WTC11 (cell line): ENCODE results near the gene NCS1.

Experiments used
- ATF6 ChIP-seq: sonication (generic); formaldehyde crosslinking; IDR thresholded peaks from 2 replicates; pipeline ENCODE4 v1.8.1; 2023; ENCODE audit warnings: mild to moderate bottlenecking, missing genetic modification reagents
- CTCF ChIP-seq: fragments of 200-600 bp; IDR thresholded peaks from 2 replicates; pipeline ENCODE4 v1.8.0; 2022; ENCODE audit warnings: antibody characterized with exemption
- ESRRA ChIP-seq: sonication (generic); formaldehyde crosslinking; IDR thresholded peaks from 2 replicates; pipeline ENCODE4 v1.8.1; 2022; ENCODE audit warnings: mild to moderate bottlenecking, missing genetic modification reagents, borderline replicate concordance
- KAT7 ChIP-seq: sonication (generic); formaldehyde crosslinking; IDR thresholded peaks from 2 replicates; pipeline ENCODE4 v1.8.1; 2023; ENCODE audit warnings: missing genetic modification reagents, mild to moderate bottlenecking, borderline replicate concordance
- MXD4 ChIP-seq: fragments of 250-450 bp; sonication (Bioruptor Pico); IDR thresholded peaks from 2 replicates; pipeline ENCODE4 v1.8.0; 2021; ENCODE audit warnings: mild to moderate bottlenecking, moderate library complexity, borderline replicate concordance
- NR3C1 ChIP-seq: sonication (generic); formaldehyde crosslinking; conservative IDR thresholded peaks from 2 replicates; pipeline ENCODE4 v1.8.1; 2023; ENCODE audit warnings: low read depth, mild to moderate bottlenecking, missing genetic modification reagents
- TCF7 ChIP-seq: sonication (generic); formaldehyde crosslinking; IDR thresholded peaks from 2 replicates; pipeline ENCODE4 v1.8.0; 2022; ENCODE audit warnings: mild to moderate bottlenecking, low read depth, missing genetic modification reagents, moderate library complexity
- USF1 ChIP-seq: sonication (generic); formaldehyde crosslinking; IDR thresholded peaks from 2 replicates; pipeline ENCODE4 v1.8.0; 2022; ENCODE audit warnings: mild to moderate bottlenecking, missing genetic modification reagents
- ZNF219 ChIP-seq: sonication (generic); formaldehyde crosslinking; IDR thresholded peaks from 2 replicates; pipeline ENCODE4 v1.8.0; 2023; ENCODE audit warnings: missing genetic modification reagents, mild to moderate bottlenecking, borderline replicate concordance
- ZNF263 ChIP-seq: sonication (generic); formaldehyde crosslinking; IDR thresholded peaks from 2 replicates; pipeline ENCODE4 v1.8.1; 2022; ENCODE audit warnings: low read depth, mild to moderate bottlenecking, moderate library complexity, missing genetic modification reagents
- ZNF281 ChIP-seq: sonication (generic); formaldehyde crosslinking; IDR thresholded peaks from 2 replicates; pipeline ENCODE4 v1.8.0; 2023; ENCODE audit warnings: mild to moderate bottlenecking, missing genetic modification reagents
- TF ChIP-seq, protein P1 (sequence below): sonication (generic); formaldehyde crosslinking; IDR thresholded peaks from 2 replicates; pipeline ENCODE4 v1.8.1; 2023; ENCODE audit warnings: mild to moderate bottlenecking, missing genetic modification reagents, moderate library complexity

DNA sequence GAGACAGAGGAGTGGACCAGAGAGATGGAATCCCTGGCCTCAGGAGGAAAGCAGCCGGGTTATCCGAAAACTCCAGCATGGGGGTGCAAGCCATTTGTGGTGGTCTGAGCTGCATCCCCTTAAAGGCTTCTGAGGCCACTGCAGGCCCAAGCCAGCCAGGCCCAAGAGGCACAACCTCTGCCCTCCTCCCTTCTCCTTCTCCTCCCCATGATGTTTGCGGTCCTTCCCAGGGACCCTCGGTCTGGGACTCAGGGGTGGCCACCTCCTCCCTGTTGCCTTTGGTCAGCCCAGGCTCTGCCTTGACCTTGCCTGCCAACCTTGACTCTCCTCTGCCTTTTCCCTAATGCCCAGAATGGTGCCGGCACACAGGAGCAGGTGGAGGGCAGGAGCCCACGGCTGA lies 4.6 kb downstream of the NCS1 start:
- no peak for TF ChIP-seq CTCF
- no peak for TF ChIP-seq USF1 (CRISPR knock-in tag)
- TF ChIP-seq ATF6 = no peak
- TF ChIP-seq ZNF263 (CRISPR knock-in tag) = no peak
- no peak for TF ChIP-seq KAT7 (CRISPR knock-in tag)
- no peak for TF ChIP-seq MXD4
- no peak for TF ChIP-seq ZNF281 (CRISPR knock-in tag)
- no peak for TF ChIP-seq ESRRA (CRISPR knock-in tag)
- TF ChIP-seq, protein P1, sequence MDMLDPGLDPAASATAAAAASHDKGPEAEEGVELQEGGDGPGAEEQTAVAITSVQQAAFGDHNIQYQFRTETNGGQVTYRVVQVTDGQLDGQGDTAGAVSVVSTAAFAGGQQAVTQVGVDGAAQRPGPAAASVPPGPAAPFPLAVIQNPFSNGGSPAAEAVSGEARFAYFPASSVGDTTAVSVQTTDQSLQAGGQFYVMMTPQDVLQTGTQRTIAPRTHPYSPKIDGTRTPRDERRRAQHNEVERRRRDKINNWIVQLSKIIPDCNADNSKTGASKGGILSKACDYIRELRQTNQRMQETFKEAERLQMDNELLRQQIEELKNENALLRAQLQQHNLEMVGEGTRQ = no peak
- TF ChIP-seq ZNF219 (CRISPR knock-in tag) = no peak
- no peak for TF ChIP-seq TCF7
- no peak for TF ChIP-seq NR3C1 (CRISPR knock-in tag)
